HG02870 (cell line): Measurements from ENCODE around the gene ANO6.

Experiments used
- ATAC-seq: cut with Tn5 transposase; IDR thresholded peaks from one replicate; pipeline ENCODE4 v1.9.1; 2021; ENCODE audit warnings: mild to moderate bottlenecking, moderate library complexity; ENCODE audit not compliant: unreplicated experiment

Gene ANO6

DNA sequence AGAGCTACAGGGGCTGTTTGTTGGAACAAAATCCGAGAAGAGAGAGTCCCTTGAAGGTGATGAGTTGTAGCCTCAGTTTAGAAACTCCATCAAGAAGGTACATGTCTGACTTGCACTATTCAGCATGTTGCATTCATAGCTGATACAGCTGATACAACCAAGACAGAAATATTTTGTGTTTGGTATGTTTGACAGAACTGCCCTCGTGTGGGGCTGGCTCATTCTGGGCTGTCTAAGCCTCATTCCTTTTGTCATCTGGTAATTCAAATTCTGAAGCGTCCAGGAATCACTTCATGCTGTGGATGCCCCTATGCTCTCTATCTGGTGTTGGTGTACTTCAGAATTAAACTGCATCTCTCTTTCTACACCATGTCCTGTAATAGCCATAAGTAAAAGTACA is 126.3 kb downstream of the ANO6 start:
- no peak for ATAC-seq

DNA sequence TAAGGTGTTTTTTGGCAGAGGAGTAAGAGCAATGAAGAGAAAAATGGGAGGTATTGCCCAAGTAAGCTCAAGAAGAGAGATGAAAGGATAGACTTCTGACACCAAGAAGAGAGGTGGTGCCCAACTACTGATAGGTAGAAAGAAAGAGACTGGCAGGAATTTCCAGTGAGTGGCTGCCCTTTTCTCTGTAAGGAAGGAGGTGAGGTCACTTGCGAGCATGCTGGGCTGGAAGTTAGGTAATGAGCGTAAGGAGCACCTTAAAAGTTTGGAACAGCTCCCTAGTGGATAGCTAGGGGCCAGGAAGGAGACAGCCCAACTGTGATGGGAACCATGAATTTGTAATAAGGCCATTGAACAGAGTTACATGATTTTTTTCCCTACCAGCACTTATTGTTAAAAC is 127.0 kb downstream of the ANO6 start:
- ATAC-seq: no peak

DNA sequence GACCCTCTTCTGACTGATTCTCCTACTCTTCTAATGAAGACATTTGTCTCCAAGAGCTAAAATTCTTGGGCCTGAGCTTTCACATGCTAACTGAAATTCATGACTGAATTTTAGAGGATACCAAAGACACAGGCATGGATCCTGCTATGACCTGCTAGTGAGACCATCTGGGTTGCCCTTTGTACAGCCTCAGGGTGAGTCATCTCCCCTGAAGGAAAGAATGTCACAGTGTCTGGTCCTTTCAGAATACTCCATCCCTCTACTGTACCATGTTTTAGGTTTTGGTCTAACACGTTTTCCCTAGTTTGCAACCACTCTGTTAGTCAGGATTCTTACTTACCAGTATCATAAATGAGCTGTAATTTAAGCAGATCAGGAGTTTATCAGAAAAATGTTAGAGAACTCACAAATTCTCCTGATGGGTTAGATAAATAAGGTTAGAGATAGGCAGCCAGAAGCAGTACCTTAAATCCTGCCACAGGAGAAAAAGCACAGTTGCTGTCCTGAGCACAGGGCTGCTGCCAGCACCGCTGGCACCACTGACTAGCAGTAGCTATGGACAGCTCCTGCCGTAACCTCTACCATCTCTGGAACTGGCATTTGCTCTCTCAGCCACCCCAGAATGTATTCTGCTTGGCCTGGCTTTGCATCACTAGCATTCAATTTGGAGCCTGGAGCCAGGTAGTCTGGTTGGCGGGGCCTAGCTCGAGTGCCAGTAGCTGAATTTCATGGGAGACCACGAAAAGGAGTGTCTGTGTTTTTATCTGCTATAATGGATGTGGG is 127.6 kb downstream of the ANO6 start:
- ATAC-seq: no peak

DNA sequence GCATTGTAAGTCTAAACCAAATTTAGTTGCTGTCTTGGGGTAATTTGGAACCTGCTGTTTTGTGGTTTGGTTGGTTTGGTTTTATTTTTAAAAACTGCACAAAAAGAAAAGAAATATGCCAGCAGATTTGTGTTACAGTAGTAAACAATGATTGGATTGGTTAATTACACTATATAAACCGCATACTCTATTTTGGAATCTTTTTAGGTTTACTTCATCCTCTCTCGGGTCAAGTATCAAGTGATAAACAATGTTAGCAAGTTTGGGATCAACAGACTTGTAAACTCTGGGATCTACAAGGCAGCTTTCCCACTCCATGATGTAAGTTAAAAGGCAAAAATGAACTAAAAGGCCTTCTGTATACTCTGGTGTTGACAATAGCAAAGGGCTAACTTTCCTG is 132.4 kb downstream of the ANO6 start:
- no peak for ATAC-seq

DNA sequence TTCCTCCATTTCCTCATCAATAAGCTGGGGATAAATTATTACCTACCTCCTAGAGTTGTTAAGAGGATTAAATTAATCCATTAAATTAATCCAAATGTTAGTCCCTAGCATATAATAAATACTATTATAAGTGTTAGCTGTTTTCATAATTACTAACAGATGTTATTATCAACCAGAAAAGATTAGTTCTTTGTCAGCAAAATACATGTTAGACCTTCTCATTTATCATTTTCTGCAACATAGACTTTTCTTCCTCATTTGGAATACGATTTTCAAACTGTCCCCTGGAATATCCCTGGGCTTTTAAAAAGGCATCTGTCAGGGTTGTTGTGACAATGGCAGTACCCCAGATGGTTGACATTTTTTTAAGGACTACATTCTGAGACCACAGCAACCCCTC is 133.1 kb downstream of the ANO6 start:
- ATAC-seq: no peak

DNA sequence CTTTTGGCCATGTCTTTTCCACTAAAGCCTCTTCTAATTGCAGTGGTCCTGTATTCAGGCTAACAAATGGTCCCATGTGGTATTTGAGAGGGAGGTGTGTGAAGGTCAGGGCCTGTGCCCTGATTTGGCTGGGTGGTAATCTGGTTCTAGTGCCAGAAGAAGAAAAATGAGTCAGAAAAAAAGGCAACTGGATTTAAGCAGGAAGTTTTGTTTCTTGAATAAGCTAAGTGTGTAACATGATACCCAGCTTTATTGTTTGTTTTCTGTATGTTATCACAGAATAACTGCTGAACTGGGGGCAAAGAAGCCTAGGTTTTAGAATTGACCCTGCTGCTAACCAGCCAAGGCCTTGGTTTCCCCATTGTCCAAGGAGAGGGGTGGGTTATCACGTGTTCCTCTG is 134.0 kb downstream of the ANO6 start:
- no peak for ATAC-seq

DNA sequence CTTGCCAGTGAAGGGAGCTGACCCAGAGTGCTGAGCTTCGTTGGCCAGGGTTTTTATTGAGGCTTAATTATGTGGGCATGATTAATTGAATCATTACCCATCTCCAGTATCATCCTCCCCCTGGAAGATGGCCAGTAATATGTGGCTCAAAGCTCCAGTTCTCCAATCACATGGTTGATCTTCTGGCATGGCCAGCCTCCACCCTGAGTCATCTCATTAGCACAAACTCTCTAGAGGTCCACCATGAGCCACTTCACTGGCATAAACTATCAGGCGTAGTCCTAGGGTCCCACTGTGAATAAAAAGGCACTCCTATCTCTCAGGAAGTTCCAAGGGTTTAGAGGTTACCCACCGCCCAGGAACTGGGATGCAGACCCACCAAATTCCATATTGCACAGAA is 135.0 kb downstream of the ANO6 start:
- no peak for ATAC-seq

DNA sequence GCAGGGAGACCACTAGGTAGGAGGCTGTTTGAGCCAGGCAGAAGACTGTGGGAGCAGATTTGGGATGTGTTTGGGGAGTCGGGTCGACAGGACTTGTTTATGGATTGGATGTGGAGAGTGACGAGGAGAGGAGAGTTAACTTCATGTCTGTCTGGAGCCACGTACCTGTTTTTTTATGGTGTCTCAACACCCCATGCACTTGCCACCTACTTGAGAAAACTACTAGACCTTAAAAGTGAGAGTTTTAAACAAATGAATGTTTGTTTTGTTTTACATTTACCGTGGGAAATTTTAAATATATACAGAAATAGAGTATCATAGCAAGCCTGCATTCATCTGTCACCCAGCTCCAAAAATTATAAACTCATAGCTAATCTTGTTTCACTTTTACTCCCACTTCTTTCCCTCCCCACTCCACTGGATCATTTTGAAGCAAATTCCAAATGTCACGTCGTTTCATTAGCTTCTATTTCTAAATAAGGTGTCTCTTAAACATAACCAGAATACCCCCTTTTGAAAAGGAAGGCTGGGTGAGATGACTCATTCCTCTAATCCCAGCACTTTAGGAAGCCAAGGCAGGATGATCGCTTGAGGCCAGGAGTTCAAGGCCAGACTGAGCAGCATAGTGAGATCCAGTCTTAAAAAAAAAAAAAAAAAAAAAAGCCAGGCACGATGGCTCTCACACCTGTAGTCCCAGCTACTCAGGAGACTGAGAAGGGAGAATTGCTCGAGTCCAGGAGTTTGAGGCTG is 136.2 kb downstream of the ANO6 start:
- ATAC-seq: no peak

DNA sequence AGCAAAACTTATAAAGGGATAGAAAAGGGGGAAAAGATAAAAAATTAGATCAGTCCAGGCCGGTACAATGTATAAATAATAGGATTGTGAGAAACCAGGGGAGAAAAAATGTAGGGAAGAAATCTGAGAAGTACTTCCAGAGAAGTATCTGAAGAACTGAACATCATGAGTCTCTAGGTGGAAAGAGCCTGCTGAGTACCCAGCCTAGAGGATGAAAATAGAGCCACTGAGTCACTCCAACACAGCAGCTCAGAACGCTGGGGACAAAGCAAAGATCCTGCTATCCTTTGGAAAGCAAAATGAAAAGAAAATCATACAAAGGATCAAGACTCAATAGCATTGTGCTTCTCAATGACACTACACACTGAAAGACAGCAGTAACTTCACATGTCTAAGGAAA is 138.0 kb downstream of the ANO6 start:
- no peak for ATAC-seq

DNA sequence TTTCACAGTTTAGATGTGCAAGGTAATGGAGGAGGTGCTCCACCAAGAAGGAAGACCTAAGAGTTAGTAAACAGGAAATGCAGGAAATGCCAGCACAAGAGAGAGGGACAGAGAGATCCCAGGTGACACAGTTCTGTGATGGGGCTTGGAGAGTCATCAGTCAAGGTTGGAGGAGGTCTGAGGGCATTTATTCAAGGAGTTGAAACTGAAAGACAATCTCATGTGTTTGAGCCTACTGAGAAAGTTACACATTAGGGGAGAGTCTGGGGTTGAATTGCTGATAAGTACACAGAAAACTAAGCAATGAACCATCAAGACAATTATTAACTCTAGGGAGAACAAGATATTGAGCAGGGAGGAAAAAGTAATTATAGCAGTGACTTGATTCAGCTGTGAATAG is 138.5 kb downstream of the ANO6 start:
- peak; percentile 53 for ATAC-seq

DNA sequence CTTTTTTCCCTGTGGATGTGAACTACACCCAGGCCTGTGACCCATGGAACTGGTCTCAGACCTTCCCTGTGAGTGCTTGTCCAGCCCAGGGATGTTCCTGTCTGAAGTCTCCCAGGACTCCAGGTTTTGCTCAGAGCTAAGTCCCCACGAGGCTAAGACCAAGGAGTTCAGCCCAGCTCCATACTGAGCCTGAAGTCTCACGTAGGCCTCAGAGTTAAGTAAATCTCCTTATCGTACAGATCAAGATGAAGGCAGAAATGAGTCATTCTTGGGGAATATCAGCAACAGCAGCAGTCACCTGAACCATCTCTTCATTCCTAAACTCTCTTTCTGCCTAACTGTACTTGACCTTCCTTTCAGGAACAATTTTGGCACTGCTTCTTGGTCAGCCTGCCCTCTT is 139.8 kb downstream of the ANO6 start:
- ATAC-seq: no peak

DNA sequence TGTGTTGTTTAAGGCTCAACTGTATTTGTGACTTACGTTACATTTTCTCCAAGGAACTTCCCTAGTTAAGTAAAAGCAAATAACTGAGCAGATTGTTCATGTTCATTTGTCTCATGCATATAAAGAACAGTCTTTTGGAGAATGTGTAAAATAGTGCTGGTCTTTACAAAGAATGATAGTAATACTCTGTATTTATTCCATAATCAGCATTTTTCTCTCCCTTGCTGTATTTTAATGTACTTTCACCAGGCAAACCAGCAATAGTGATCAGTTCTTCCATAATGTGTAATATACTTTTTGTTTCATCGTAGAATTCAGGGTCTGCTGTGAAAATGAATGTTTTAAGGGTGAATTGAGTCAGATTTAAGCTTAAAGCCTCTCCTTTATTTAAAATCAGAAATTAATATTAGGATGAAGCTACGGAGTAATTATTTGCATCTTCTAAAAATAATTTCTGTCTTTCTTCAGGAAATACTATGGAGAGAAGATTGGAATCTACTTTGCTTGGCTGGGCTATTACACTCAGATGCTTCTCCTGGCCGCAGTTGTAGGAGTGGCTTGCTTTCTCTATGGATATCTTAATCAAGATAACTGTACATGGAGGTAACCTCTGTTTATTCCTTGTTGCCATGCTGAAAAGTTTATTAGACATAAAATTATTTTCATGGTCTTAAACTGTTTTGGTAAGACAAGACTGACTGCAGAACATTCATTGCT is 141.1 kb downstream of the ANO6 start:
- no peak for ATAC-seq

DNA sequence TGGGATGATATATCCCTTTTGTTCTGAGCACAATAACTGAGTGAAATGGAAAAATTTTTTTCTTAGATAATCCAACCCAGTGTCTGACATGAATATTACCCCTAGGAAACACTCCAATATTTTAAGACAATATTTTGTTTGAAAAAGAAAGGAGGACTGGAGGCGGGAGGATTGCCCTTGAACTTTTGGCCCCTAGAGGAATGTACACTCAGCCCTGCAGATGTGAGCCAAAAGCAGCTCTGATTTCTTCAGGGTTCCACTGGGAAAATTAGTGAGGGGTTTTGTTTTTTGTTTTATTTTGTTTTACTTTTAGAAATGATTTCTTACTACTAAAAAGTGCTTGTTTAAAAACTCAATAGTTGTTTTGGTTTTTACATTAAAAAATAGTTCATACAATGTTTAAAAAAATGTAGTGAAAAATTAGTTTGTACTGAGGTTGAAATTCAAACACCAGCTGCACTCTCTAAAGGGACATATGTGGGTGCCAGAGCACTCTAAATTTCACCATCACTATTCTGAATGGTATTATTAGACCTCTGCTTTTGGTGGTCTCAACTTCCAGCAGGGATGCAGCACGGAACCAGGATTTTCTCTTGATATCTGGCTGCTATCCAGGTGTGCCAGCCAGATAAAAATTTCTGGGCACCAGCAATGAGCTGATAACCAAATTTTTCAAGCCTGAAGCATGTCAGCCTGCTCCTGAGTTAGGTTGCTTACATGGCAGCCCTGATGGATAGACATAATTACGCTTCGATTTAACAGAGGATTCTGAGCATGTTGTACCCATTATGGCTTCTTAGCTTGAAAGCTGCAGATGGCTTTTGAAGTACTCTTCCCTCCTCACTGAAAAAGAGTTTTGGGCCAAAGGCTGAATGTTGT is 141.9 kb downstream of the ANO6 start:
- no peak for ATAC-seq

DNA sequence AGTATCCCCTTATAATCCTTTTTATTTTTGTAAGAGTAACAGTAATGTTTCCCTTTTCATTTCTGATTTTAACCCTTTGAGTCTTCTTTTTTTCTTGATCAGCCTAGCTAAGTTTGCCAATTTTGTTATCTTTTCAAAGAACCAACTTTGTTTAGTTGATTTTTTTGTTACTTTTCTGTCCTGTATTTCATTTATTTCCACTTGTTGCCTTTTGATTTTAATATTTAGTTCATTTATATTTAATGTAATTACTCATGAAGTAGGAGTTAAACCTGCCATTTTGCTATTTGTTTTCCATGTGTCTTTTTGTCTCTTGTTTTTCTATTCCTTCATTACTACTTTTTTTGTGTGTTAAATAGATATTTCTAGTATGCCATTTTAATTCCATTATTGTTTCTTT is 146.4 kb downstream of the ANO6 start:
- no peak for ATAC-seq

DNA sequence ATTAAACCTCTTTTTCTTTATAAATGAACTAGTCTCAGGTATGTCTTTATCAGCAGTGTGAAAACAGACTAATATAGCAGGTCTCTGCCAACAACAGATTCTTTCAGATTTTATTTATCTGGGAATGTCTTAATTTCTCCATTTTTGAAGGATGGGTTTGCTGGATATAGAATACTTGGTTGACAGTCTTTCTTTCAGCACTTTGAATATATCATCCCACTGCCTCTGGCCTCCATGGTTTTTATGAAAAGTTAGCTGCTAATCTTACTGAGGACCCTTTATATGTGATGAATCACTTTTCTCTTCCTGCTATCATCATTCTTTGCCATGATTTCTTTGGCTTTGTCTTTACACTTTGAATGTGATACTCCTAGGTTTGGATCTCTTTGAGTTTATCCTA is 148.0 kb downstream of the ANO6 start:
- ATAC-seq: no peak

DNA sequence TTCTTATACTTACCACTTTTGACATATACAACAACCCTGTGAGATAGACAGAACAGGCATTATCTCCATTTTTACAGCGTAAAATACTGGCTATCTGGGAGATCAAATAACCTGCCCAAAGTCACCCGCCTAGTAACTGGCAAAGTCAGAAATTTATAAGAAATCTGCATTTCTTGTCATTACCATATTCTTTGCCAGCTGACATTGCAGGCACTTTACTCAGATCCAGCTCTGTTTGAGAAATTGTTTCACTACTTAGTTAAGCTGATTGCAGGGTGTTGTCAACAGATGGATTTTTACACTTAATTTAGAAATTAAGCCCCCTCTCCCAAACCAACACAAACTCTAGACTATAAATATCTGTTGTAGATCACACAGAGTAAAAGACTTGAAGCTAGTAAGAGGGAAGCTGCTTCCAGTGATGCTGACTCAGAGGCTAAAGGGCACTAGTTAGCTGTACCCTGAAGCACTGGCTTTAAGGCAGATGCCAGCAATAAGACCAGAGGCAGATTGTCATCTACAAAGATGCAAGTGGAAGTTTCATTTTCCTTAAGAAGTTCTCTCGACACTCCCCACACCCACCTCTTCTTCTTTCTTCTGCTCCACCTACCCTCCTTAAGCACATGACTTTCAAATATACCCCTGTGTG is 153.1 kb downstream of the ANO6 start:
- ATAC-seq: no peak

DNA sequence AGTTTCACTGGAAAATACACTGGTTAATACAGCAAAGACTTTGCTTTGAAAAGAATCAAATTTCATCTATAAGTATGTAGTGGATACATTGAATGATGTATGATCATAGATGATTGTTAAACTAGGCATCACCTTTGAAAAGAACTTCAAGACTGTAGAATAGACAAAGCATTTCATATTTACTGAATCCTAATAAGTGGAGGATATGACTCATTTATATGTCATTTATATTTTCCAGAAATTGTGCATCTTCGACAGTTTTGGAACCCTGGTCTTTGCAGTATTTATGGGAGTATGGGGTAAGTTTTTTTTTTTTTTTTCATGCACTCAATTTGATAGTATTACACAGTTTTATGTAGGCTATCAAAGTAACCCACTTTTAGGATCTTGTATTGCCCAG is 161.9 kb downstream of the ANO6 start:
- no peak for ATAC-seq

DNA sequence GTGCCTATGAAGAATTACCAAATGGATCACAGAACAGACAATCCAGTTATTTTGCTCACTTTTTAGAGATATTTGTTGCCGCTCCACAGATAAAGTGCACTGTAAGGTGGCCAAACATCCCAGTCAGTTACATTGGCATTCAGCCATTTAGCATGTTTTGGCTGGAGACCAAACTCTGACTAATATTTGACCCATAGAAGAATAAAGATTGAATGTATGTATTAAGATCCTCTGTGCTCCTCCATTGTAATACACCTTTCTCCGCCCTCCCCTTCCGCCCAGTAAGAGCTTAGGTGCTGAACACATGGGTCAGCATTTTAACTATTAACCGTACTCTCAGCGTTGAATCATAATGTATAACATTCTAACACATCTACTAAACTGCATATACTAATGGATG is 163.4 kb downstream of the ANO6 start:
- ATAC-seq: no peak

DNA sequence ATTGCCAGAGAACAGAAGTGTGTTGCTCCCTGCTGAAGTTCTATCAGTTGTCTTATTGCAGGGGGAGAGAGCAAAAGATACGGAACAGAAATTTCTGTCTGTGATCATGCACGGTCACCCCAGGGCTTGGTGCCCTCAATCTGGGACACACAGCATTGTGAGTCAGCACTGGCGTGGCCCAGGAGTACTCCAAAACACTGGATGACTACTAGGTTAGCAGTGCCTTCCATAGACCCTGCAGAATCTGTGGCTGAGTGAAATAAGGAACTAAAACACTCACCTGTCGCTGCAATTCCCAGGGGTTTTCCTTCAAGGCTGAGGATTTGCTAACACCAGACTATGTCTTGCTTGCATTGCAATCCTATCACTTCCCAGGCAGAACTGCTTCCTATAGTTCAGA is 165.5 kb downstream of the ANO6 start:
- ATAC-seq: no peak

DNA sequence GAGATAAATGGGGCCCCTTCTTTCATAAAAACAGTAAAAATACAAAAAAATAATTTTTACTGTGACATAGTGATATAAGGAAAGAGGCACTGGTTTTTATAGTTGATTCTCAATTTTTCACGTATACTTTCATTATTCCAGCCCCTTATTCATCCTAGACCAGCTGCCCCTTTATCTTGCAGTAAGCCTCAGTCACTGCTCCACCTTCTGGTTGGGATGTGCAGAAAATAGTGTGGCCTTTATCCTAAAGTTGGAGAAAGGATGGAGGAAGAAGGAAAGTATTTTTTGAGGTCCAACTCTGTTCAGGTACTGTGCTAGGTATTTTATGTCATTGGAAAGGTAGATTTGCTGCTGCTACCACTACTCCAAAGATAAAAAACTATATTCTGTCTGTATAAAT is 172.7 kb downstream of the ANO6 start:
- ATAC-seq: no peak

DNA sequence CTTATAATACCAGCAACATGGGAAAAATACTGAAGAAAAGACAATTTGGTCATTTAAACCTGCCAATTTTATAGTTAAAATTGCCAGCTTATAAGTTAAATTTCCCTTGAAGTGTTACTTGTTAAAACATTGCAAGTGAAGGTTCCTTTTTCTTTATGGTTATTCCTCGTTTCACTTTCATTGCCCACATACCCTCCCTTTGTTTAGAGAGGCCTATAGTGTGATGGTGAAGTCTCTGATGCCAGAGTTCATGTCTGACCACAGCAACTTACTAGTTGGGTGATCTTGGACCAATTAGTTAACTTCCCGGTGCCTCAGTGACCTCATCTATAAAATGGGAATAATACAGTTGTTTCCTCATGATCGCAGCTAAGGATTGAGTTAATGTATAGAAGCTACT is 173.5 kb downstream of the ANO6 start:
- ATAC-seq: no peak
